NCI-H1092 treated with DMSO at 0.1 percent for 48 hours (cell line): ENCODE results near the gene GNG2.

ENCODE experiments used
- DNase-seq: peaks from one replicate; lab custom pipeline; 2025; lab: John Stamatoyannopoulos, UW

Gene GNG2

DNA sequence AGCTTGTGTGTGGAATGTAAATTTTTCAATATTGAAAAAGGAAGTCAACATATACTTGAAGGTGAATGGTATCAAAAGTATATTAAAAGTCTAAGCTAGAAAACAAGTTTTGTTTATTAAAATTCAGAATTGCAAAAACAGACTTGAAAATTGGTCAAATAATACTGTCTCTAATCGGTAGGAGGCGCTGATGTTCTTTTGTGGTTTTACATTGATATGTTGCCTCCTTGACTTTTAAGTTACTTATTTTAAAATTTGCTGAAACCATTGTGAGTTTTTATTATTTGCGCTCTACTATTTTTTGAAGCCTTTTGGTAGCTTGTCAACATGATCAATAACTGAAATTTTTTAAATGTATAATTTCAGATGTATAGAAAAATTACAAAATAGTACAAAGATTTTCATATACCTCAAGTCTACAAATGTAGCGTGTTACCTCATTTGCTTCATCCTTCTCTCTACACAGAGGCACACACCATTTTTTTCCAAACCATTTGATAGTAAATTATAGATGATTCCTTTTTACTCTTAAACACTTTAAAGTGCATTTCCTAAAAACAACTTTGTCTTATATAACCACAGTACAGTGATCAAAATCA is 135.8 kb downstream of the GNG2 start:
- DNase-seq, result no peak

- no peak for DNase-seq
Observed at GRCh38 chr14:51998348-51998747, 137.9 kb downstream of the GNG2 start.

- no peak for DNase-seq
Observed at GRCh38 chr14:51999084-51999483, 138.7 kb downstream of the GNG2 start.

GRCh38 chr14:52000019-52000582 is 139.7 kb downstream of the GNG2 start:
- no peak for DNase-seq

DNA sequence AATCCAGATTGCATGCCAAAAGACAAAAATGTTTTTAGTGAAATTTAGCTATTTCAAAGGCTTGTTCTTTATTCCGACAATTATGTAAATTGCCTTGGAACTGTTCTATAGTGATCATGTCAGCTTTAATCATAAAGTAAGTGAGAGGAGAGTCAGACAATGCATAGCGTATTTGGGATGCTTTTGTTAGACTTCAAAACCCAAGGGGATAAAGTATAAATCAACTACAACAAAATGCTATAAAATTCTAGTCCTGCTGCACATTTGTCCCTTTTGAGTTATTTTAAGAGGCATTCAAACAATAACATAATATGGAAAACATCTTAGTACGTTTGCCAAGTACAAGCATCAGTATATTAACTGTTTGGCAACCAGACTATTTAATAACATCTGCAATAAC is 140.3 kb downstream of the GNG2 start:
- no peak for DNase-seq

DNA sequence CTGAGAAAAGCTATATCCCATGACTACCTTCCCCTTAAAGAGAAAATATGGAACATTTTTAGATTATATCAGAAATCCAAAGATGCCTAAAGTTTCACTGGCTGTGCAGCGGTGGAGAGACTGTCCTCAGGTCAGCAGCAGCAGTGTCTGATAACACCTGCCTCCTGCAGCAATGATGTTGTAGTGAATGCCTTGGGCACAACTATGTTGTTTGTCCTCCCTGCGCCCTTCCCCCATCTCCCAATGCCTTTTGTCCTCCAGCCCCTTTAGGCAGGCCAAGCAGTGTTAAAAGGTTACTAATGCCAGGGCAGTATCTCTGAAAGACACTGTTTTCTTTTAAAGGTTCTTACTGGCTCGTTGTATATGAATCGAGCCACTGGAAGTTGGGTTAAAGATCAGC is 142.1 kb downstream of the GNG2 start:
- no peak for DNase-seq

- no peak for DNase-seq
Observed at GRCh38 chr14:52003324-52003723, 142.9 kb downstream of the GNG2 start.

DNA sequence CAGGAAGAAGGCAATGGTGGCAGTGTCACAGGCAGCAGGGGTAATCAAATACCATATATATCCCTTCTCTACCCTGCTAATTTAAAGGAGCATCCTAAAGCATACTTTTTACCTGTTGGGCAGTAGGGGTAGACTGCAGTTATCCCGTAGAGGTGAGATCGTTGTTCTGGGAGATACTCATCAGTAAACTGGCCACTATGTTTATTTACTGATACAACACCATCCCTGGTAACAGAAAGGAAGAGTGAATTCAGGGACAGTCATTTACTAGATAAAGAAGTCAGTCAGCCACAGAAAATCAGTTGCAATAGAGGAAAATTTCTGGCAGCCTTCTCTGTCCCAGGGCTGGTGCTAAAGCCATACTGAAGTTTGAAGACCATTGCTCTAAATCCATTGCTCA is 145.2 kb downstream of the GNG2 start:
- DNase-seq, result no peak

GRCh38 chr14:52006361-52006760 is 145.9 kb downstream of the GNG2 start:
- DNase-seq, result no peak

DNA sequence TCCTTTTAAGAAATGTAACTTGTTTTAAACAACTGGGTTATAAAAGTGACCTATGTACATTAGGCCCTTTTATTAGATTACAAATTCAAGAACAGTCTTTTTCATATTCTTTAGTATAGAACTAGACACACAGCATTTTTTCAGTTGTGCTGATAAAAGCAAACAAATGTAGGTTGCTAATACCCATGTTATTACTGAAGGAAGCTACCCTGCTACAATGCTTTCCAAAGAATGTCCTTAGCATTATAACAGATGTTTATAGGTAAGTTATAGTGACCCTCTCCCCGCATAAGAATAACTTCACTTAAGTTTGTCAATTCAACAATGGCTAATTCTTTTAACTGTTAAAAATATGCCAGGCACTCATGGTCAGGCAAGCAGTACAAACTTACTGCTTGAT is 146.8 kb downstream of the GNG2 start:
- DNase-seq, result no peak

- DNase-seq, result no peak
Observed at GRCh38 chr14:52007637-52008036, 147.2 kb downstream of the GNG2 start.

DNA sequence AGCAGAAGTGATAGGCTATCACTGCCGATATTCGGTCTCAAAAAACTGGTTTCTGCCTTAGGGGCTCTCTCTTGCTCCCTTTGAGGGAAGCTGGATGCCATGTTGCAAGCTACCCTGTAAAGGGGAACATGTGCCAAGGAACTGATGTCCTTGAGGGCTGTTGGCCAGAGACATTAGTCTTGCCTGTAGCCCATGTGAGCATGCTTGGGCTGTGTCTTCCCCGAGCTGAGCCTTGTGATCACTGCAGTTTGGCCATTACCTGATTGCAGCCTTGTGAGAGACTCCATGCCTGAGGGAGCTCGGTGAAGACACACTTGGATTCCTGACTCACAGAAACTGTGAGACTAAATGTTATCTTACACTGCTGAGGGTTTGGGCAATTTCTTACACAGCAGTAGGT is 147.7 kb downstream of the GNG2 start:
- no peak for DNase-seq

GRCh38 chr14:52010173-52010693 is 149.8 kb downstream of the GNG2 start:
- no peak for DNase-seq

DNA sequence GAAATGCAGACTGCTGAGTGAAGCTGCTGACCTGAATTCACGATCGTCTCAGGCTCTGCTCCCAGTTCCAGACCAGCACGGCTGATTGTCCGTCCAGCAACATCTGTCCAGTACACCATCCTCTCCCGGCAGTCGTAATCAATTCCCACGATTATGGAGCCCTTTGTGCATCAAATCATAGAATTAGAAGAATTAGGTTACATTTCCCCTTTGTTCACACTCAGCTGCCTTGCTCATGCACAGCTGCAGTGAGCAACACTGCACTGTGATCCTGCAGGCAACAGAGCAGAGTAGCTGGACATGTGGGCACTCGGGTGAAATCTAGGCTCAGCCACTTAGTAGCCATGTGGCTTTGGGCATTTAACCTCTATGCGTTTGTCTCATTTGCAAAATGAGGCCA is 151.1 kb downstream of the GNG2 start:
- DNase-seq, result no peak

DNA sequence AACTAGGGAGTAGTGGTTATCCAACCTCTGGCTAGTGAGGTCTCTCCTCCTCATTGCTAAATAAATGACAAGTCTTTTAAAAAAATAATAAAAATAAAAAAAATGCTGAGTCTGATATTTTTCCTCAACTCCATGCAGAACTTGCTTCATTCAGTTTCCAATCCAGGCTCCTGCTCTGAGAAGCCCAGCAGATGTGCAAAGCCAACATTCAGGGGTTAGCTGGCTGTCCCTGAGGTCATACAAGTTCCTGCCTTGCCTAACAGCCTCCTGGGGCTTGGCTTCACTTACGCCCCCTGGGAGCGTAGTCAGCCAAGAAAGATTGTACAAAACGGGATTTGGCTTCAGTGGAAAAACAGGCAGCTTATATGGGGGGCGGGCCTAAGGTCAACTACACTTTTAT is 152.2 kb downstream of the GNG2 start:
- DNase-seq, result no peak

- DNase-seq, result peak; percentile 10
Observed at GRCh38 chr14:52013984-52014600, 153.7 kb downstream of the GNG2 start.

GRCh38 chr14:52014601-52015267 is 154.3 kb downstream of the GNG2 start:
- DNase-seq, result no peak

GRCh38 chr14:52015411-52016030 is 155.1 kb downstream of the GNG2 start:
- DNase-seq, result peak; percentile 4

GRCh38 chr14:52018252-52018651 is 157.8 kb downstream of the GNG2 start:
- no peak for DNase-seq

DNA sequence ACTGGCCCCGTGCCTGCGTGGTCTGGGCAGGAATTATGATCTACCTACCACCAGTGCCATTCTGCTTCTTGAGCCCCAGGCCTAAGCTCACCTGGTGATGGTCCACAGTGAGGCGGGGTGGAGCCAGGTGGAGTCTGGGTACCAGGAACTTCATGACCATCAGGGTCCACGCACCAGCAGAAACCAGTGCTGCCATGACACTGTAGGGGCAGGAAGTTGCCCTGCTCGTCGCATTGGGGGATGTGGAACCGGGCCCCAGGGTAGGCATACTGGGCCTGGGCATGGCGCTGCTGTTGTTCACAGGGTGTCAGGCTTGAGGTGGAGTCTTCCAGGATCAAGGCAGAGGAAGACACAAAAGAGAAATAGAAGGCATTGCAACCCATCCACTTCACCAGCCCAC is 158.6 kb downstream of the GNG2 start:
- no peak for DNase-seq
